Measurements from ENCODE around the gene RGCC. TPM values are rescaled to one million over a fixed set of nuclear protein-coding genes. Genes with fewer than 3 reads are reported as not detected.

The RGCC gene
- total and polyA plus RNA-seq, 2 donors (not counting 3 experiments of a cell fraction or from before 2014, with no cell fraction given): 112 to 138 TPM

DNA sequence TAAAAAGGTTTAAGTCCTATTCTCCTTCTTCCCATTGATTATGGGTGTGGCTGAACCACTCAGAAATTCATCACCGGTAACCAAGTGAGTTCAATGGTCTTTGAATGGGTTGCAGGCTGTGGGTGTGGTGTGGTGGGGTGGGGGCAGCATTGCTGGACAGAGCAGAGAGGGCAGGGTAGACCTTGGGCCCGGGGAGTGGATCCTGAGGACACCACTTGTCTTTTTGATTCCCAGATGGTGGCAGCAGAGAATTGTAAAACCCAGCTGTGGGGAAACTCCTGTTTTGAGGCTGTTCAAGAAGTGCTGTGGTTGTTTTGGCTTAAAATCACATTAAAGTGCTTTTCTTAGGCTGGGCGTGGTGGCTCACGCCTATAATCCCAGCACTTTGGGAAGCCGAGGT lies 45.8 kb upstream of the RGCC start:
- DNase-seq (ENCODE audit: low read depth, low spot score) (peak; percentile 32), FAIRE-seq (no peak)
- Histone ChIP-seq H2AFZ (ENCODE audit: low read depth, low read length) (no peak overlapping the region), H3K9me3 (replicated peaks; ENCODE audit: control insufficient read depth, insufficient read depth, low read length) (no peaks in the 10 kb centered on the region), H3K27me3 (ENCODE audit: control insufficient read depth in 2 of 2, insufficient read depth in 2 of 2, low read length in 2 of 2) (peaks cover 0 to 4% of the 10 kb centered on the region in 2 experiments), H3K9ac (replicated peaks; ENCODE audit: extremely low read depth, insufficient read depth, low read length) (no peak overlapping the region), H3K4me1 (ENCODE audit: control insufficient read depth, extremely low read depth, insufficient read depth, low read length) (no peaks in the 10 kb centered on the region), H3K79me2 (ENCODE audit: control insufficient read depth, insufficient read depth, low read length) (no peaks in the 10 kb centered on the region), H3K4me2 (ENCODE audit: insufficient read depth, low read length) (no peak overlapping the region), H3K36me3 (ENCODE audit: control insufficient read depth in 2 of 2, extremely low read depth in 1 of 2, insufficient read depth in 2 of 2, low read length in 2 of 2) (no peaks in the 10 kb centered on the region), H3K4me3 (replicated peaks in 1 of 3; ENCODE audit: insufficient read depth in 1 of 3, low read depth in 1 of 3, low read length in 3 of 3) (no peak overlapping the region), H3K9me1 (replicated peaks; ENCODE audit: control insufficient read depth, extremely low read depth, insufficient read depth, low read length) (no peaks in the 10 kb centered on the region), H4K20me1 (replicated peaks; ENCODE audit: control insufficient read depth, extremely low read depth, insufficient read depth, low read length) (no peaks in the 10 kb centered on the region), H3K27ac (ENCODE audit: insufficient read depth, low read depth, low read length) (no peak overlapping the region)
- BruUV-seq (replicated peaks): no TSS peak
- ChIA-PET CTCF (interaction anchor here (1.0 to 2.7 kb wide), 2 partner anchors 241 to 245 kb away, joined by 6 to 35 read pairs; no protein-coding TSS in a partner anchor), POLR2A (no interaction called here)
- TF ChIP-seq GATA2 (IDR thresholded peaks at IDR 0.05; ENCODE audit: insufficient read depth, insufficient read length, low read depth, low read length) (no peak), POLR2A (IDR thresholded peaks at IDR 0.05; ENCODE audit: low read depth, low read length) (no peak), FOS (IDR thresholded peaks at IDR 0.05; ENCODE audit: borderline replicate concordance, insufficient read depth, low read length) (no peak), JUN (IDR thresholded peaks at IDR 0.05; ENCODE audit: borderline replicate concordance, insufficient read depth, insufficient read length, low read depth) (no peak), MYC (IDR thresholded peaks at IDR 0.05; ENCODE audit: low read depth, low read length) (no peak)
- TF ChIP-seq, protein P1, sequence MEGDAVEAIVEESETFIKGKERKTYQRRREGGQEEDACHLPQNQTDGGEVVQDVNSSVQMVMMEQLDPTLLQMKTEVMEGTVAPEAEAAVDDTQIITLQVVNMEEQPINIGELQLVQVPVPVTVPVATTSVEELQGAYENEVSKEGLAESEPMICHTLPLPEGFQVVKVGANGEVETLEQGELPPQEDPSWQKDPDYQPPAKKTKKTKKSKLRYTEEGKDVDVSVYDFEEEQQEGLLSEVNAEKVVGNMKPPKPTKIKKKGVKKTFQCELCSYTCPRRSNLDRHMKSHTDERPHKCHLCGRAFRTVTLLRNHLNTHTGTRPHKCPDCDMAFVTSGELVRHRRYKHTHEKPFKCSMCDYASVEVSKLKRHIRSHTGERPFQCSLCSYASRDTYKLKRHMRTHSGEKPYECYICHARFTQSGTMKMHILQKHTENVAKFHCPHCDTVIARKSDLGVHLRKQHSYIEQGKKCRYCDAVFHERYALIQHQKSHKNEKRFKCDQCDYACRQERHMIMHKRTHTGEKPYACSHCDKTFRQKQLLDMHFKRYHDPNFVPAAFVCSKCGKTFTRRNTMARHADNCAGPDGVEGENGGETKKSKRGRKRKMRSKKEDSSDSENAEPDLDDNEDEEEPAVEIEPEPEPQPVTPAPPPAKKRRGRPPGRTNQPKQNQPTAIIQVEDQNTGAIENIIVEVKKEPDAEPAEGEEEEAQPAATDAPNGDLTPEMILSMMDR (IDR thresholded peaks at IDR 0.05; ENCODE audit: extremely low read depth in 1 of 2, insufficient read depth in 1 of 2, low read depth in 1 of 2, low read length in 2 of 2): peak in 1 of 2 donors; percentile 5
- TF ChIP-seq, protein P2, sequence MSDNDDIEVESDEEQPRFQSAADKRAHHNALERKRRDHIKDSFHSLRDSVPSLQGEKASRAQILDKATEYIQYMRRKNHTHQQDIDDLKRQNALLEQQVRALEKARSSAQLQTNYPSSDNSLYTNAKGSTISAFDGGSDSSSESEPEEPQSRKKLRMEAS (IDR thresholded peaks at IDR 0.05; ENCODE audit: insufficient read depth, insufficient read length): no peak
- dilution Hi-C loops (cut with MboI; ENCODE audit: extremely low pct_ligation_motif_present, low sequenced_read_pairs): no loop called here
- intact Hi-C loops (cut with micrococcal nuclease): loop anchor here (1.0 kb wide), 1 partner anchor 241 kb away; no protein-coding TSS in a partner anchor
